Erythroblast (primary cell): Measurements from ENCODE around the gene OLFM4.

Experiments used
- GATA1 ChIP-seq: IDR thresholded peaks from 2 replicates; pipeline ENCODE4 v1.6.1; 2011; ENCODE audit warnings: low read depth, mild to moderate bottlenecking, control low read depth, low read length, moderate library complexity
- POLR2A ChIP-seq: IDR thresholded peaks from 2 replicates; pipeline ENCODE4 v1.6.1; 2011; ENCODE audit warnings: mild to moderate bottlenecking, low read length

- no peak for TF ChIP-seq POLR2A
- TF ChIP-seq GATA1 = no peak
Measured at GRCh38 chr13:53074114-53074513, 45.5 kb downstream of the OLFM4 start.
